LNCAP (cell line): ENCODE data around the gene CIAO3.

Source experiments
- CTCF ChIP-seq: fragments of 450-650 bp; IDR thresholded peaks from 2 replicates; pipeline ENCODE4 v1.5.1; 2017; ENCODE audit warnings: mild to moderate bottlenecking

Gene CIAO3

GRCh38 chr16:704552-705380, 36.0 kb downstream of the CIAO3 start:
- no peak for TF ChIP-seq CTCF

GRCh38 chr16:704047-704446, 36.8 kb downstream of the CIAO3 start:
- TF ChIP-seq CTCF, result no peak

DNA sequence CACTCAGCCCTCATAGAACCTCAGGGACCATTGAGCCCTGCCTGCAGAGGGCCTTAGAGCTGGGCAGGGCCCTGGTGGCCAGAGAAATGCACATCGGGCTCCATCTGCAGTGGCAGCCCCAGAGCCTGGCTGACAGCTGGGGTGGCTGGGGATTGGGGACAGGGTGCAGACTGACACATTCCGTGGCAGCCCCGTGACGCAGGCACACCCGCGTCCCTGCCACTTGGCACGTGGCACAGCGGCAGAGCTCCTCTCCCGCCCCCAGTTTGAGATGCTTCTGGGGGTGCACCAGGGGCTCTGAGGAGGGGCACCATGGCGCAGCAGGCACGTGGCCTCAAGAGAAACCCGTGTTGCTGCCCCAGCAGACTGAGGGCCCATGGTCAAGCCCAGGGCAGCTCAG, 37.4 kb downstream of the CIAO3 start:
- no peak for TF ChIP-seq CTCF

- no peak for TF ChIP-seq CTCF
Observed at GRCh38 chr16:702341-702740, 38.5 kb downstream of the CIAO3 start.

DNA sequence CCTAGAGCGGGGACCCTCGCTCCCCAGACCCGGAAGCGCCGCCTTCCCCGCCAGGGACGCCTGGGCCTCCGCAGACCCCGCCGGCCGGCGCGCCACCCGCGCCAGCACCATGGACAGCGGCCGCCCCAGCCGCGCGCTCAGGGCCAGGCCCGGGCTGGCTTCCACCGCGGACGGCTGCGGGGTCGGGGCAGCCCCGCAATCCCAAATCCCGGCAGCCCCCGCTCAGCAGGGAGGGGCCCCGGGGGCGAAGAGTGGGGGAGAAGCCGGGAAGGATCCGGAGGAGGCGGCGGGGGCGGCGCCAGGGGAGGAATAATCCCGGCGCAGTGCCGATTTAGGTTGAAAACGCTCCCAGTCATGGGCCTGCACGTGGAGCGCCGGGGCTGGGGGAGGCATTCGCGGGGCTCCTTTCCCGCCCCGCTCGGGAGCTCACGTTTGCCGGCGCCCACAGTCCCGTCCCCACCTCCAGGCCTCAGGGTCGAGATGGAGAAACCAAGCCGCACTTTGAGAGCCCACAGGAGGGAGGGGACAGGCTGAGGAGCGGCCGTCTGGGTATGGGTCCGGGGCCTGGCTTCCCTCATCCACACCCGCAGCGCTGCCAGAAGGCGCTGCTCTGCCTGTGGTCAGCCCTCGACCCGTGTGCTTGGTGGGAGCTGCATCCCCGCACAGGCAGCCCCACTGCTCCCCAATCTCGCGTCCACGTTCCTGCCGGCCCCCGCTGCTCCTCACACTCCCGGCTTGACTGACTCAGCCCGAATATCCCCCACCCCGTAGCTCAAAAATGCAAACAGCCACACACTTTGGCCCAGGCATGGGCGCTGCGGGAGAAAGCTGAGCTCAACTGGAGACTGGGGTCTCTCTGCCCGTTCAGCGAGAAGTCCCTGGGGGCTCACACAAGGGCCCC, 39.9 kb downstream of the CIAO3 start:
- no peak for TF ChIP-seq CTCF

DNA sequence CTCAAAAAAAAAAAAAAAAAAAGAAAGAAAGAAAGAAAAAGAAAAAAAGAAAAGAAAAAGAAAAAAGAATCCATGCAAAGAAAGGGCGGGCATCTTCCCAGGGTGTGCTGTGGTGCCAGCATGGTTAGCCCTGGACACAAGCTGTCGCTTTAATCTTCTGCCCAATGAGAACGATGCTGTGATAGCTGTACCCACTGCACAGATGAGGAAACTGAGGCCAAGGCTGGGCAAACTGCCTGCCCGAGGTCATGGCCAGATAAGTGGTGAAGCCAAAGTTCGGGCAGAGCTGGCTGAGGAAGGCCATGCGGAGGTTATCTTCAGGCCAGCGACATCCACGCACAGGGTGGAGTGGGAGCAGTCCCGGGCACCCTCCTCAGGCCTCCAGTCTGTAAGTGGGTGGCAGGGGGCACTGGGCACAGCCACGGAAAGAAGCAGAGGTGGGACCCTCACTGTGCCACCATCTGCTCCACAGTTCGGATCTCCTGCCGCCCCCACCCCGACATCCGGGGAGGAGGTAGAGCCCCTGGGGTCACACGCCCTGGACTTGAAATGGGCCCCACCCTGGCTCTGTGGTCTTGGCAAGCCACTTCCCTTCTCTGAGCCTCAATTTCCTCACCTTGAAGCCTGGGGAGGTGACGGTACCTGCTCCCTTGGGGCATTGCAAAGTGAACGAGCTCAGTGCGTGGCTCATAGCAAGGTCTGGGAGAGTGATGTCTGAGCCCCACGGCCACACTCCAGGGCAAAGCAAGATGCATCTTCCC, 41.7 kb downstream of the CIAO3 start:
- no peak for TF ChIP-seq CTCF

DNA sequence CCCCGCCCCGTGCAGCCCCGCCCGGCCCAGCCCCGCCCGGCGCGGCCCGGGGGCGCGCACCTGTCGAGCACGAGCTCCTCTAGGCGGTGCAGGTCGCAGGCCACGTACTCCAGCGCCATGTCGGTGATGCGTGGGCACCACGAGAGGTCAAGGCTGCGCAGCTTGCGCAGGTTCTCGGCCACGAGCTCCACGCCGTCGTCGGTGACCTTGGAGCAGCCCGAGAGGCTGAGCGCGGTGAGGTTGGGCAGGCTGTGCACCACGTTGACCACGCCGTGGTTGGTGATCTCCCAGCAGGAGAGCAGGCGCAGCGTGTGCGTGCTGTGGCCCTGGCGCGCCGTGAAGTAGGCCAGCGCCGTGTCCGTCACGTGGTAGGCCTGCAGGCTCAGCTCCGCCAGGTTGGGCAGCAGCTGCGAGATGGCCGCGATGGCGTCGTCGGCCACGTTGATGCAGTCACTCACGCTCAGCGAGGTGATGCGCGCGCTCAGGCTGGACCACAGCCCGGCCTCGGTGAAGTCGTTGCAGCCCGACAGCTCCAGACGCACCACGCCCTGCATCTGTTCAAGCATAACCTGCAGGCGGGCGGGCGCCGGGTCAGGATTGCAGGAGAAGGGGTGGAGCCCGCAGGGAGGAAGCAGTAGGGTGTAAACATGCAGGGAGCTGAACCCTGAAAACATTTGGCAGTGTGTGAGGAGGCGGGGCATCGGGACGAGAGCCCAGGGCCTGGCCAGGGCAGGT, 45.3 kb downstream of the CIAO3 start:
- no peak for TF ChIP-seq CTCF
